SK-N-SH treated with all-trans-retinoic acid at 6 μM for 48 hours (cell line): ENCODE data around the gene CDCP1.

Experiments
- PPARA ChIP-seq: fragments of 250-450 bp; sonication (Bioruptor Pico); IDR thresholded peaks from 2 replicates; pipeline ENCODE4 v1.5.0; 2020; ENCODE audit warnings: mild to moderate bottlenecking, borderline replicate concordance
- RARB ChIP-seq: fragments of 250-450 bp; sonication (Bioruptor Pico); IDR thresholded peaks from 2 replicates; pipeline ENCODE4 v1.8.0; 2021; ENCODE audit warnings: mild to moderate bottlenecking, moderate library complexity
- ZFP30 ChIP-seq: fragments of 450-650 bp; formaldehyde crosslinking; IDR thresholded peaks from 2 replicates; pipeline ENCODE4 v1.5.0; 2022; ENCODE audit warnings: mild to moderate bottlenecking, moderate library complexity
- TF ChIP-seq, protein P1 (sequence below): fragments of 250-450 bp; sonication (Bioruptor Pico); IDR thresholded peaks from 2 replicates; pipeline ENCODE4 v1.5.1; 2021; ENCODE audit warnings: mild to moderate bottlenecking, moderate library complexity
- TF ChIP-seq, protein P2 (sequence below): fragments of 250-450 bp; sonication (Bioruptor Pico); IDR thresholded peaks from 2 replicates; pipeline ENCODE4 v1.5.1; 2020; ENCODE audit warnings: low read depth, mild to moderate bottlenecking, moderate library complexity
- TF ChIP-seq, protein P3 (sequence below): fragments of 250-450 bp; sonication (Bioruptor Pico); IDR thresholded peaks from 2 replicates; pipeline ENCODE4 v1.8.0; 2020; ENCODE audit warnings: mild to moderate bottlenecking, moderate library complexity, borderline replicate concordance

DNA sequence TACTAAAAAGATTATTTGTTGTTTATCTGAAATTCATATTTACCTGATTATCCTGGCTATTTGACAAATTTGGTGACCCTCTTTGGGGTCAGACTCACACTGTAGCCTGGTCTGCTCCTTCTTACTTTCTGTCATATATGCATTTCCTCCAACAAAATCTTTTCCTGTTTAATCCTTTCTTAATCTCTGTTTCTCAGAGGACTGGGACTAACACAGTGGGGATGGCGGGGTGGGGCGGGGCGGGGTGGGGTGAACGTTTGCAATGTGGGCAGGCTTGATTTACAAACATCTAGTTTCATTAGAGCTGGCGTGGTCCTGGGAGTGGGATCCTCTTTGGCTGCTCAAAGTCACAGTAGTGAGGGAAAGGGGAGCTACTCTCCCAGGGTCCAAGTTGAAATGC is 35.3 kb upstream of the CDCP1 start:
- TF ChIP-seq, protein P1, sequence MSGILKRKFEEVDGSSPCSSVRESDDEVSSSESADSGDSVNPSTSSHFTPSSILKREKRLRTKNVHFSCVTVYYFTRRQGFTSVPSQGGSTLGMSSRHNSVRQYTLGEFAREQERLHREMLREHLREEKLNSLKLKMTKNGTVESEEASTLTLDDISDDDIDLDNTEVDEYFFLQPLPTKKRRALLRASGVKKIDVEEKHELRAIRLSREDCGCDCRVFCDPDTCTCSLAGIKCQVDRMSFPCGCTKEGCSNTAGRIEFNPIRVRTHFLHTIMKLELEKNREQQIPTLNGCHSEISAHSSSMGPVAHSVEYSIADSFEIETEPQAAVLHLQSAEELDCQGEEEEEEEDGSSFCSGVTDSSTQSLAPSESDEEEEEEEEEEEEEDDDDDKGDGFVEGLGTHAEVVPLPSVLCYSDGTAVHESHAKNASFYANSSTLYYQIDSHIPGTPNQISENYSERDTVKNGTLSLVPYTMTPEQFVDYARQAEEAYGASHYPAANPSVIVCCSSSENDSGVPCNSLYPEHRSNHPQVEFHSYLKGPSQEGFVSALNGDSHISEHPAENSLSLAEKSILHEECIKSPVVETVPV, result no peak
- no peak for TF ChIP-seq PPARA (CRISPR knock-in tag)
- TF ChIP-seq, protein P2, sequence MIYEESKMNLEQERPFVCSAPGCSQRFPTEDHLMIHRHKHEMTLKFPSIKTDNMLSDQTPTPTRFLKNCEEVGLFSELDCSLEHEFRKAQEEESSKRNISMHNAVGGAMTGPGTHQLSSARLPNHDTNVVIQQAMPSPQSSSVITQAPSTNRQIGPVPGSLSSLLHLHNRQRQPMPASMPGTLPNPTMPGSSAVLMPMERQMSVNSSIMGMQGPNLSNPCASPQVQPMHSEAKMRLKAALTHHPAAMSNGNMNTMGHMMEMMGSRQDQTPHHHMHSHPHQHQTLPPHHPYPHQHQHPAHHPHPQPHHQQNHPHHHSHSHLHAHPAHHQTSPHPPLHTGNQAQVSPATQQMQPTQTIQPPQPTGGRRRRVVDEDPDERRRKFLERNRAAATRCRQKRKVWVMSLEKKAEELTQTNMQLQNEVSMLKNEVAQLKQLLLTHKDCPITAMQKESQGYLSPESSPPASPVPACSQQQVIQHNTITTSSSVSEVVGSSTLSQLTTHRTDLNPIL (CRISPR knock-in tag), result no peak
- TF ChIP-seq, protein P3, sequence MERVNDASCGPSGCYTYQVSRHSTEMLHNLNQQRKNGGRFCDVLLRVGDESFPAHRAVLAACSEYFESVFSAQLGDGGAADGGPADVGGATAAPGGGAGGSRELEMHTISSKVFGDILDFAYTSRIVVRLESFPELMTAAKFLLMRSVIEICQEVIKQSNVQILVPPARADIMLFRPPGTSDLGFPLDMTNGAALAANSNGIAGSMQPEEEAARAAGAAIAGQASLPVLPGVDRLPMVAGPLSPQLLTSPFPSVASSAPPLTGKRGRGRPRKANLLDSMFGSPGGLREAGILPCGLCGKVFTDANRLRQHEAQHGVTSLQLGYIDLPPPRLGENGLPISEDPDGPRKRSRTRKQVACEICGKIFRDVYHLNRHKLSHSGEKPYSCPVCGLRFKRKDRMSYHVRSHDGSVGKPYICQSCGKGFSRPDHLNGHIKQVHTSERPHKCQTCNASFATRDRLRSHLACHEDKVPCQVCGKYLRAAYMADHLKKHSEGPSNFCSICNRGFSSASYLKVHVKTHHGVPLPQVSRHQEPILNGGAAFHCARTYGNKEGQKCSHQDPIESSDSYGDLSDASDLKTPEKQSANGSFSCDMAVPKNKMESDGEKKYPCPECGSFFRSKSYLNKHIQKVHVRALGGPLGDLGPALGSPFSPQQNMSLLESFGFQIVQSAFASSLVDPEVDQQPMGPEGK (CRISPR knock-in tag), result no peak
- TF ChIP-seq ZFP30 (CRISPR knock-in tag), result no peak
- TF ChIP-seq RARB, result no peak
